ENCODE results near the gene CSNK1A1.

DNA sequence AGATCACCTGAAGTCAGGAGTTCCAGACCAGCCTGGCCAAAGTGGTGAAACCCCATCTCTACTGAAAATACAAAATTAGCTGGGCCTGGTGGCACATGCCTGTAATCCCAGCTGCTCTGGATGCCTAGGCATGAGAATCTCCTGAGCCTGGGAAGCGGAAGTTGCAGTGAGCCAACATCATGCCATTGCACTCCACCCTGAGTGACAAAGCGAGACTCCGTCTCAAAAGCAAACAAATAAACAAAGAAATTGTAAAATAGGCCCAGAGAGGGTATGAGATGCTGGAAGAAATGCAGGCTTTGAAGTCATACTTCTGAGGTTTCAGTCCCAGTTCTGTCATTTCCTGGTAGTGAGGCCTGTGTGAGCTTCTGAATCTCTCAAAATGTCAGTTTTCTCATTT is 24.8 kb upstream of the CSNK1A1 start:
- TF ChIP-seq POLR2AphosphoS5 (IDR thresholded peaks at IDR 0.05; ENCODE audit: low read depth, low read length) = no peak
- TF ChIP-seq POLR2A (IDR thresholded peaks at IDR 0.05; ENCODE audit: low read depth, low read length) = no peak
- no peak for TF ChIP-seq SPI1 (IDR thresholded peaks at IDR 0.05; ENCODE audit: low read depth, low read length)
- no peak for TF ChIP-seq POU2F2 (IDR thresholded peaks at IDR 0.05; ENCODE audit: low read depth, low read length)
- no peak for TF ChIP-seq TAF1 (IDR thresholded peaks at IDR 0.05; ENCODE audit: low read depth, low read length)

Data from GM12891 (cell line).